H9 (cell line): ENCODE data around the gene SCARB2. TPM values are rescaled to one million over a fixed set of nuclear protein-coding genes. Genes with fewer than 3 reads are reported as not detected.

Source experiments
- DNase-seq: peaks from one replicate; pipeline ENCODE4 v3.0.0-alpha.2; 2017
- H2AFZ ChIP-seq: one replicate; pipeline ENCODE4 v1.6.1; 2013; ENCODE audit warnings: mild to moderate bottlenecking, low read length, control low read depth, moderate library complexity
- H2AK5ac ChIP-seq: 2 replicates; pipeline ENCODE4 v1.6.1; 2013; ENCODE audit warnings: low read length, control low read depth, mixed read lengths; ENCODE audit not compliant: insufficient read length
- H2BK120ac ChIP-seq: one replicate; pipeline ENCODE4 v1.6.1; 2013; ENCODE audit warnings: low read depth, mild to moderate bottlenecking, low read length, control low read depth, inconsistent platforms; ENCODE audit not compliant: poor library complexity, severe bottlenecking
- H2BK12ac ChIP-seq: 2 replicates; pipeline ENCODE4 v1.6.1; 2013; ENCODE audit warnings: low read length, control low read depth, mixed read lengths, low read depth; ENCODE audit not compliant: insufficient read length
- H2BK15ac ChIP-seq: 2 replicates; pipeline ENCODE4 v1.6.1; 2013; ENCODE audit warnings: low read depth, low read length, control low read depth
- H2BK20ac ChIP-seq: one replicate; pipeline ENCODE4 v1.6.1; 2013; ENCODE audit warnings: low read depth, mild to moderate bottlenecking, low read length, control low read depth, inconsistent platforms; ENCODE audit not compliant: poor library complexity, severe bottlenecking
- H2BK5ac ChIP-seq: 2 replicates; pipeline ENCODE4 v1.6.1; 2013; ENCODE audit warnings: low read length, control low read depth, mixed read lengths; ENCODE audit not compliant: insufficient read length
- H3K14ac ChIP-seq: 2 replicates; pipeline ENCODE4 v1.6.1; 2013; ENCODE audit warnings: low read length, control low read depth; ENCODE audit not compliant: insufficient read depth
- H3K18ac ChIP-seq: 2 replicates; pipeline ENCODE4 v1.6.1; 2013; ENCODE audit warnings: low read depth, mild to moderate bottlenecking, mixed read lengths, low read length, control low read depth; ENCODE audit not compliant: insufficient read length
- H3K23ac ChIP-seq: 2 replicates; pipeline ENCODE4 v1.6.1; 2013; ENCODE audit warnings: low read length, control low read depth, mixed read lengths, low read depth; ENCODE audit not compliant: insufficient read length
- H3K23me2 ChIP-seq: 2 replicates; pipeline ENCODE4 v1.6.1; 2013; ENCODE audit warnings: low read depth, mild to moderate bottlenecking, mixed read lengths, low read length, control low read depth; ENCODE audit not compliant: insufficient read length, poor library complexity, severe bottlenecking
- H3K27ac ChIP-seq: 2 replicates; pipeline ENCODE4 v1.5.1; 2013; ENCODE audit warnings: low read length, control low read depth, mixed read lengths, low read depth; ENCODE audit not compliant: insufficient read length
- H3K27me3 ChIP-seq: 2 replicates; pipeline ENCODE4 v1.6.1; 2013; ENCODE audit warnings: low read length, control low read depth, inconsistent platforms; ENCODE audit not compliant: insufficient read depth
- H3K4ac ChIP-seq: 2 replicates; pipeline ENCODE4 v1.6.1; 2013; ENCODE audit warnings: low read depth, mild to moderate bottlenecking, control low read depth, inconsistent platforms, low read length, moderate library complexity
- H3K4me1 ChIP-seq: 2 replicates; pipeline ENCODE4 v1.6.1; 2013; ENCODE audit warnings: low read length, control low read depth, inconsistent platforms; ENCODE audit not compliant: insufficient read depth
- H3K4me2 ChIP-seq: 2 replicates; pipeline ENCODE4 v1.6.1; 2013; ENCODE audit warnings: low read length, control low read depth, mixed read lengths; ENCODE audit not compliant: insufficient read length, insufficient read depth
- H3K56ac ChIP-seq: 2 replicates; pipeline ENCODE4 v1.6.1; 2013; ENCODE audit warnings: low read depth, mild to moderate bottlenecking, mixed read lengths, low read length, control low read depth; ENCODE audit not compliant: insufficient read length
- H3K79me1 ChIP-seq: 2 replicates; pipeline ENCODE4 v1.6.1; 2013; ENCODE audit warnings: low read depth, mild to moderate bottlenecking, moderate library complexity, low read length, control low read depth, inconsistent platforms; ENCODE audit not compliant: insufficient read depth, poor library complexity, severe bottlenecking
- H3K79me2 ChIP-seq: 2 replicates; pipeline ENCODE4 v1.6.1; 2013; ENCODE audit warnings: low read length, control low read depth, inconsistent platforms; ENCODE audit not compliant: insufficient read depth
- H3K9ac ChIP-seq: 2 replicates; pipeline ENCODE4 v1.6.1; 2013; ENCODE audit warnings: low read length, control low read depth, mixed read lengths; ENCODE audit not compliant: insufficient read length; ENCODE audit errors: extremely low read depth
- H3K9me3 ChIP-seq: one replicate; pipeline ENCODE4 v1.6.1; 2013; ENCODE audit warnings: low read depth, low read length, inconsistent platforms; ENCODE audit not compliant: control insufficient read depth
- H3T11ph ChIP-seq: one replicate; pipeline ENCODE4 v1.6.1; 2013; ENCODE audit warnings: mild to moderate bottlenecking, low read length, control low read depth, inconsistent platforms
- H4K20me1 ChIP-seq: one replicate; pipeline ENCODE4 v1.6.1; 2013; ENCODE audit not compliant: control insufficient read depth, insufficient read length, insufficient read depth
- H4K5ac ChIP-seq: 2 replicates; pipeline ENCODE4 v1.6.1; 2013; ENCODE audit warnings: low read depth, mild to moderate bottlenecking, mixed read lengths, low read length, control low read depth; ENCODE audit not compliant: insufficient read length
- H4K8ac ChIP-seq: replicated peaks from 2 replicates; pipeline ENCODE4 v1.6.1; 2013; ENCODE audit warnings: low read length, control low read depth, mixed read lengths, low read depth; ENCODE audit not compliant: insufficient read length
- H4K91ac ChIP-seq: 2 replicates; pipeline ENCODE4 v1.6.1; 2013; ENCODE audit warnings: low read depth, mild to moderate bottlenecking, moderate library complexity, mixed read lengths, low read length, control low read depth; ENCODE audit not compliant: insufficient read length
- H3K27ac Mint-ChIP-seq, 3 experiments: 2 replicates in 2 of 3; 3 replicates in 1 of 3; pipeline ENCODE4 v1.8.0; 2020 to 2021; ENCODE audit warnings: mixed read lengths in 3 of 3, mild to moderate bottlenecking in 1 of 3, moderate library complexity in 1 of 3
- H3K27me3 Mint-ChIP-seq: 2 replicates; pipeline ENCODE4 v1.8.0; 2021; ENCODE audit warnings: low read depth, mild to moderate bottlenecking, moderate library complexity, mixed read lengths
- H3K36me3 Mint-ChIP-seq, 3 experiments: 2 replicates in 2 of 3; 3 replicates in 1 of 3; pipeline ENCODE4 v1.8.0; 2020 to 2021; ENCODE audit warnings: low read depth in 3 of 3, mixed read lengths in 3 of 3; ENCODE audit not compliant: insufficient read depth in 1 of 3
- H3K4me1 Mint-ChIP-seq, 2 experiments: 2 replicates each; pipeline ENCODE4 v1.8.0; 2020; ENCODE audit warnings: mixed read lengths in 2 of 2
- H3K4me3 Mint-ChIP-seq, 2 experiments: 2 replicates in 1 of 2; 3 replicates in 1 of 2; pipeline ENCODE4 v1.8.0; 2020 to 2021; ENCODE audit warnings: mild to moderate bottlenecking in 2 of 2, mixed read lengths in 2 of 2, moderate library complexity in 1 of 2
- H3K9me3 Mint-ChIP-seq, 2 experiments: 2 replicates in 1 of 2; 3 replicates in 1 of 2; pipeline ENCODE4 v1.8.0; 2020; ENCODE audit warnings: mild to moderate bottlenecking in 2 of 2, mixed read lengths in 2 of 2, moderate library complexity in 1 of 2
- CTCF ChIP-seq: fragments of 200-600 bp; sonication (generic); conservative IDR thresholded peaks from 3 replicates; pipeline ENCODE4 v1.8.0; 2021; ENCODE audit warnings: antibody characterized with exemption, mild to moderate bottlenecking
- WGBS: extraction: QIAGEN DNeasy Blood & Tissue Kit; methylation state at CpG from one replicate; pipeline ENCODE4 v1.1.7; 2013; ENCODE audit warnings: missing lambda C conversion rate, low lambda C conversion rate, mixed read lengths; ENCODE audit not compliant: insufficient read length; ENCODE audit errors: extremely low coverage; 5-methylcytosine and 5-hydroxymethylcytosine counted together
- total RNA-seq: library from RNA; stranded (reverse); gene quantifications from 2 replicates; pipeline ENCODE4 v1.2.1, GENCODE V29; 2021

Gene SCARB2
- total RNA-seq, 1 experiment from 2014 or later: 36.4 TPM

GRCh38 chr4:76187152-76187551 lies 26.5 kb downstream of the SCARB2 start:
- Histone ChIP-seq H2BK12ac (no peak overlapping the region), H3K4ac (no peak overlapping the region), H2BK20ac (no peak overlapping the region), H2BK15ac (no peak overlapping the region), H2BK120ac (no peak overlapping the region), H3K79me1 (no peaks in the 10 kb centered on the region), H3K27me3 (no peaks in the 10 kb centered on the region), H3K56ac (no peak overlapping the region), H4K8ac (no peak overlapping the region), H2AK5ac (no peak overlapping the region), H3K9ac (no peak overlapping the region), H3K9me3 (no peaks in the 10 kb centered on the region), H3K27ac (no peak overlapping the region), H3K14ac (no peak overlapping the region), H3K23me2 (no peaks in the 10 kb centered on the region), H4K91ac (no peak overlapping the region), H4K20me1 (no peaks in the 10 kb centered on the region), H3T11ph (no peak overlapping the region), H3K23ac (no peak overlapping the region), H3K79me2 (no peaks in the 10 kb centered on the region), H2BK5ac (no peak overlapping the region), H4K5ac (no peak overlapping the region), H3K4me2 (no peak overlapping the region), H3K18ac (no peak overlapping the region), H2AFZ (no peak overlapping the region), H3K4me1 (no peaks in the 10 kb centered on the region)
- Mint-ChIP-seq H3K4me3 (no peak overlapping the region), H3K4me1 (no peaks in the 10 kb centered on the region), H3K27ac (no peak overlapping the region), H3K36me3 (peaks cover 11 to 17% (median 17%) of the 10 kb centered on the region in 3 experiments), H3K27me3 (no peaks in the 10 kb centered on the region; the same call in 1 of the 2 replicates), H3K9me3 (peaks cover 3 to 6% of the 10 kb centered on the region in 2 experiments; a peak in 4 of 5 replicates)
- no CpG with 5 or more reads among the region's 3 CpGs for WGBS
- no peak for DNase-seq
- TF ChIP-seq CTCF: no peak
